Ovary (tissue), 9 donors: Measurements from ENCODE around the gene PCYOX1L. TPM values are rescaled to one million over a fixed set of nuclear protein-coding genes. Genes with fewer than 3 reads are reported as not detected.

ENCODE experiments used
- DNase-seq, 5 donors: peaks; one replicate each; pipeline ENCODE4 v3.0.0-alpha.2; 2019 to 2020
- H3K27ac ChIP-seq, 2 donors: fragments of 200-600 bp; one replicate each; pipeline versions ENCODE4 v1.5.1 to v1.8.0; 2019 to 2022
- H3K27me3 ChIP-seq: fragments of 200-600 bp; one replicate; pipeline ENCODE4 v1.8.0; 2022
- H3K36me3 ChIP-seq: fragments of 200-600 bp; sonication (generic); one replicate; pipeline ENCODE4 v1.5.1; 2019
- H3K4me1 ChIP-seq: one replicate; pipeline ENCODE4 v1.8.1; 2013; ENCODE audit warnings: mild to moderate bottlenecking, moderate library complexity; ENCODE audit not compliant: insufficient read depth
- H3K4me3 ChIP-seq: fragments of 200-600 bp; sonication (generic); one replicate; pipeline ENCODE4 v1.5.1; 2017
- H3K9me3 ChIP-seq, 2 donors: fragments of 200-600 bp in 1 of 2; sonication (generic) in 1 of 2; one replicate each; pipeline versions ENCODE4 v1.5.1 to v1.8.1; 2013 to 2019; ENCODE audit warnings: mild to moderate bottlenecking in 1 of 2, moderate library complexity in 1 of 2
- EP300 ChIP-seq: sonication (generic); formaldehyde crosslinking; IDR thresholded peaks from one replicate; pipeline ENCODE4 v1.6.1; 2017; ENCODE audit warnings: antibody characterized with exemption
- POLR2A ChIP-seq: fragments of 450-650 bp; IDR thresholded peaks from one replicate; pipeline ENCODE4 v1.6.1; 2017; ENCODE audit warnings: antibody characterized with exemption, mild to moderate bottlenecking, moderate library complexity
- WGBS, 3 donors: extraction: QIAGEN DNeasy Blood & Tissue Kit in 1 of 3; methylation state at CpG; one replicate each; pipeline versions ENCODE4 v1.1.5 to v1.1.7; 2013 to 2017; 5-methylcytosine and 5-hydroxymethylcytosine counted together
- intact Hi-C, 4 donors: fragments of 100-400 bp; cut with DNase I; formaldehyde crosslinking; loops; one replicate each; pipeline versions ENCODE4 v1.11.0 to v1.15.1; 2022 to 2023
- polyA plus RNA-seq, 2 donors: library from polyadenylated mRNA; stranded (reverse); fragments of 200-250 nt in 1 of 2; fragments of 350-450 nt in 1 of 2; fragmentation: Illumina TruSeq in 1 of 2; extraction: RNeasy Lipid Tissue Mini Kit (QIAGEN cat#74804) in 1 of 2; gene quantifications; one replicate each; pipeline ENCODE4 v1.2.3, GENCODE V29; 2013 to 2014
- total RNA-seq, 7 donors: library from RNA; depleted of rRNA in 2 of 7; stranded (reverse); fragments of >200 nt in 2 of 7; fragmentation: NEBNext Ultra II Directional in 3 of 7; extraction: Animal tissue kit (Norgen Biotek cat#: 25700) in 3 of 7; gene quantifications; one replicate each; pipeline versions ENCODE4 v1.1.0 to v1.2.4, GENCODE V29; 2016 to 2023
- TF ChIP-seq, protein P1 (sequence below), 3 donors: fragments of 450-650 bp in 2 of 3; fragments of 200-600 bp in 1 of 3; IDR thresholded peaks; one replicate each; pipeline versions ENCODE4 v1.5.1 to v1.8.0; 2016 to 2022; ENCODE audit warnings: antibody characterized with exemption in 3 of 3, mild to moderate bottlenecking in 1 of 3
- donor health status: DM: no; HTN: no; CAD: no; lungs with moderate emphysema.
- donor health status: DM: no; HTN: no; CAD: no.
- donor health status: Bipolar disorder and iron deficiency.
- donor health status: DM: yes; HTN: yes; CAD: no.
- donor health status: DM: no; HTN: no; CAD: no.
- donor health status: DM: yes; HTN: yes; CAD: no.

The PCYOX1L gene
- total and polyA plus RNA-seq, 9 donors: 5.8 to 15.2 (median 8.8) TPM

DNA sequence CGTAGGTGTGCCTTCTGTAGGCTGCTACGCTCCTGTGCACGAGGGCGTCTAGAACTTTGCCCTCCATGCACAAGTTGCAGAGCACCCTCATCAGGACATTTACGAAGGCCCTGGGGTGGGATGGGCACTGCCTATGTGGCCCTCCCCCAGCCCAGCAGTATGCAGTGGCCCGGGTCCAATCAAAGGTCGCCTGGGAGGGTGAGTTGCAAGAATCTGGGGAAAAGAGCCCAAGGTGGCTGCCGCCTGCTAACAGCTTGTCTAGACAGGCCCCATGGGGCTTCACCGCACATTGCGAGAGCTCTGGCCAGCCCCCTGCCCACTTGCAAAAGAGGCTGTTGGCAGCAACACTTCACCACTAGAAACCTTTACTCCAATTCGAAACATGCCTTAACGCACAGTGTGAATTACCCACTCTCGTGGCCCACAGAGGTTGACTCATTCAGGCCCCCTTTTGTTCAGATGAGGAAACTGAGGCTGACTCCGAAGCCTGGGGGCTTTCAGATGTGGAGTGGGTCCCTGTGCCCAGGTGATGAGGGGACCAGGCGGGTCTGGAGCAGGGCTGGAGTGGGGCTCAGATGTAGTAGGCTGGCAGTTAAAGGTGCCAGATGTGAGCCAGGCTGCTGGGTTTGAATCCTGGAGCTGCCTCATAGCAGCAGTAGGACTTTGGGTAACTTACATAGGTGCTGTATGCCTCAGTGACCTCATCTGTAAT is 53.0 kb downstream of the PCYOX1L start:
- 8 to 12% (median 10%) methylated on average over 15 of the region's 15 CpGs for WGBS, 3 donors
- Histone ChIP-seq H3K27me3 (no peaks in the 10 kb centered on the region), H3K4me3 (peak overlapping the region; percentile 54), H3K9me3 (no peaks in the 10 kb centered on the region), H3K36me3 (no peaks in the 10 kb centered on the region), H3K4me1 (peaks cover 34% of the 10 kb centered on the region), H3K27ac (peak overlapping the region; percentile 18 to 79)
- peak in 3 of 5 donors; percentile 25 to 54 (median 38) for DNase-seq
- intact Hi-C loops: no loop called here
- TF ChIP-seq EP300 (no peak), POLR2A (no peak)
- TF ChIP-seq, protein P1, sequence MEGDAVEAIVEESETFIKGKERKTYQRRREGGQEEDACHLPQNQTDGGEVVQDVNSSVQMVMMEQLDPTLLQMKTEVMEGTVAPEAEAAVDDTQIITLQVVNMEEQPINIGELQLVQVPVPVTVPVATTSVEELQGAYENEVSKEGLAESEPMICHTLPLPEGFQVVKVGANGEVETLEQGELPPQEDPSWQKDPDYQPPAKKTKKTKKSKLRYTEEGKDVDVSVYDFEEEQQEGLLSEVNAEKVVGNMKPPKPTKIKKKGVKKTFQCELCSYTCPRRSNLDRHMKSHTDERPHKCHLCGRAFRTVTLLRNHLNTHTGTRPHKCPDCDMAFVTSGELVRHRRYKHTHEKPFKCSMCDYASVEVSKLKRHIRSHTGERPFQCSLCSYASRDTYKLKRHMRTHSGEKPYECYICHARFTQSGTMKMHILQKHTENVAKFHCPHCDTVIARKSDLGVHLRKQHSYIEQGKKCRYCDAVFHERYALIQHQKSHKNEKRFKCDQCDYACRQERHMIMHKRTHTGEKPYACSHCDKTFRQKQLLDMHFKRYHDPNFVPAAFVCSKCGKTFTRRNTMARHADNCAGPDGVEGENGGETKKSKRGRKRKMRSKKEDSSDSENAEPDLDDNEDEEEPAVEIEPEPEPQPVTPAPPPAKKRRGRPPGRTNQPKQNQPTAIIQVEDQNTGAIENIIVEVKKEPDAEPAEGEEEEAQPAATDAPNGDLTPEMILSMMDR (IDR thresholded peaks at IDR 0.05): no peak

DNA sequence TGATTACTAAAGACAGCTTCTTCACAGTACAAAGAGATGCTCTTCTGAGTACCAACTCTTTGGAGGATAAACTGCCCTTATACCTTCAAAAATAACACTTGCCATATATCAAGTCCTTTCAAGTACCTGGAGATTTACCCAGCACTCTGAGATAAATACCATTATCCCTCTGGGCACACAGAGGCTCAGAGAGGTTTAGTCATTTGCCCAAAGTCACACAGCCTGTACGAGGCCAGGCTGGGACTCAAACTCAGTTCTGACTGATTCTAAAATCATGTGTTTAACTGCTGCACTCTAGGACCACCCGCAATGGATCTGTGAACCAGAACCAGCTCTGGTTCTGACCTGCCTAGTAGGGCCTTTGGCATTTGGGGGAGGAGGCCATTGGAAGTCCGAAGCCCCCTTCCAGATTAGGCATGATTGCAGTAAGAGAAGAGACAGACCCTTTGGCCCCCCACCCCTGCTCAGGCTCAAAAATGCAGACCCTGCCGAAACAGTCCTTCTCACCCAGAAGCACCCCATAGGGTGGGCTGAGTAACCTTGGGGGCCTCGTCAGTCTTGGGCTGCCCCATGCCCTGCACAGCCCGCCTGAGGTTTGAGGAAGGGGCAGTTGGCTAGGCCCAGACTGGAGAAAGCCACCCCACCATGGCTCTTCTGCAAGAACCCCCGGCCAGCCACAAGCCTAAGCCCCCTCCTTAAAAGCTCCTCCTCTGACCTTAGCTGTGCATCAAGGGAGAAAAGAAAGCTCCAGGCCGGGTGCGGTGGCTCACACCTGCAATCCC is 54.1 kb downstream of the PCYOX1L start:
- H3K9me3 ChIP-seq: no peaks in the 10 kb centered on the region
- 12 to 14% (median 13%) methylated on average over 9 of the region's 9 CpGs for WGBS, 3 donors
- H3K27me3 ChIP-seq: no peaks in the 10 kb centered on the region
- DNase-seq: peak in 3 of 5 donors; percentile 10 to 30 (median 21)
- TF ChIP-seq EP300 (no peak), POLR2A (no peak)
- TF ChIP-seq, protein P1 (IDR thresholded peaks at IDR 0.05): no peak
- H3K4me1 ChIP-seq: peaks cover 38% of the 10 kb centered on the region
- H3K27ac ChIP-seq: peak overlapping the region; percentile 18 to 79
- H3K36me3 ChIP-seq: no peaks in the 10 kb centered on the region
- peak overlapping the region; percentile 54 for H3K4me3 ChIP-seq
- intact Hi-C loops: no loop called here

DNA sequence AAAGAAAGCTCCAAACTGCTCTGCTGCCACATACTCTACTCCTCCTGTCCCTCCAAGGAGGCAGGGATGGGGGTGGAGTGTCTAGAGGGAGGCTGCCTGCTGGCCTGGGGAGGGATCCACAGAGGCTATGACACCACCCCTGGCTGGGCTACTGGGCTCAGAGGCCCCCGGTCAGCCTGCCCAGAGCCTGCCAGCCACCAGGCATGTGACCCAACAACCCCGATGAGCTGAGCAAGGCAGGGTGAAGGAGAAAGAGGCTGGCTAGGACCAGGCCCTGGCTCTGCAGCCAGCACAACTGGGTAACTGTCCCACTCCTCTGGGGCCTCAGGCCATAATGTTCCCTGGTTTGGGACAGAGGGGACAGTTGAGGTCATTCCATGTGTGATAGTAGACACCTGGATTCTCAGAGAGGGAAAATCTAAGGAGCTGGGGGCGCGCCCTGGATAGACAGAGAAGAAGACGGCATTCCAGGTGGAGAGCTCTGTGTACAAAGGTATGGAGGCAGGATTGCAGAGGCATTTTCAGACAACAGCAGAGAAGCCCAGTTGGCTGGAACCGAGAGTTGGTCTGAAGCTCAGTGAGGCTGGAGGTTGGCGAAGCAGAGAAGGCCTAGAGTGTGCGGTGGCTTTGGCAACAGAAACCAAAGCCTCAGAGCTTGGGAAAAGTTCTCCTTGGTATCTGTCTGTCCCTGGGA is 55.1 kb downstream of the PCYOX1L start:
- no peaks in the 10 kb centered on the region for H3K27me3 ChIP-seq
- H3K4me1 ChIP-seq: peaks cover 47% of the 10 kb centered on the region
- no peaks in the 10 kb centered on the region for H3K36me3 ChIP-seq
- peak overlapping the region; percentile 54 for H3K4me3 ChIP-seq
- no peak for TF ChIP-seq POLR2A
- TF ChIP-seq EP300: no peak
- TF ChIP-seq, protein P1 (IDR thresholded peaks at IDR 0.05): no peak
- peak overlapping the region; percentile 18 to 79 for H3K27ac ChIP-seq
- DNase-seq: peak in 4 of 5 donors; percentile 40 to 53 (median 52)
- intact Hi-C loops: no loop called here
- no peaks in the 10 kb centered on the region for H3K9me3 ChIP-seq
- 19 to 35% (median 35%) methylated on average over 8 of the region's 8 CpGs for WGBS, 3 donors

DNA sequence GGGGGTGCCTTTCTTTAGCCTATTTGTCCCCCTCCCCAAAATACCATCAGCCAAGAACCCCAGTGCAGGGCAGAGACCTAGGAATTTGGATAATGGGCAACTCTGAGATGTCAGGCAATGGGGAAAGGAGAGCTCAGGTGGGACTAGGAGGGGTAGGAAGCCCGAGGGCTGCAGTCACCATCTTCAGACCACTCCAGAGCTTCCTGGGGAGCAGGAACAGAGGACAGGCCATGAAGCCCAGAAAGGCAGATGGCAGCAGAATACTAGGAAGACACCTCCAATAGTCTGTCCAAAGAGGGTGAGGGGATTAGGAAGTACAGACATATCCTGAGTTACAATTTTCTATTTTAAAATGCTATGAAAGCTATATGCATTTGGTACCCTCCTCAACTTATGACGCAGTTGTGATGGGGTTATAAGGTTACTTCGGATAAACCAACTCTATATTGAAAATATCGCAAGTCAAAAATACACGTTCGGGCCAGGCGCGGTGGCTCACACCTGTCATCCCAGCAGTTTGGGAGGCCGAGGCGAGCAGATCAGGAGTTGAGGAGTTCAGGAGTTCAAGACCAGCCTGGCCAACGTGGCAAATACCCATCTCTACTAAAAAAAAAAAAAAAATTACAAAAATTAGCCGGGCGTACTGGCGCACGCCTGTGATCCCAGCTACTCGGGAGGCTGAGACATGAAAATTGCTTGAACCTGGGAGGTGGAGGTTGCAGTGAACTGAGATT is 55.8 kb downstream of the PCYOX1L start:
- peak in 3 of 5 donors; percentile 9 to 29 (median 13) for DNase-seq
- H3K4me1 ChIP-seq: peaks cover 52% of the 10 kb centered on the region
- TF ChIP-seq POLR2A (no peak), EP300 (no peak)
- TF ChIP-seq, protein P1 (IDR thresholded peaks at IDR 0.05): no peak

More for the DNA sequence above, 55.8 kb downstream of the PCYOX1L start:
- H3K27ac ChIP-seq: peak overlapping the region; percentile 18 to 79
- H3K36me3 ChIP-seq: no peaks in the 10 kb centered on the region
- 18 to 36% (median 32%) methylated on average over 16 of the region's 16 CpGs for WGBS, 3 donors
- H3K9me3 ChIP-seq: no peaks in the 10 kb centered on the region
- H3K4me3 ChIP-seq: peak overlapping the region; percentile 54
- intact Hi-C loops: no loop called here
- H3K27me3 ChIP-seq: no peaks in the 10 kb centered on the region
